Activated T-helper 1 cell treated with anti-CD3 and anti-CD28 coated beads, Interleukin-2, amount 50 U/mL, for 16 hours (primary cell): ENCODE measurements around the gene RBM10.
"Not testable (repeated sequence)": the region's sequence is repeated elsewhere in the genome, so short reads cannot be mapped to it uniquely, and the experiment has no call there.

Source experiments
- DNase-seq, 2 donors: peaks; one replicate each; pipeline ENCODE4 v3.0.0-alpha.2; 2020; ENCODE audit warnings: low read depth in 1 of 2, low spot score in 1 of 2

Gene RBM10

GRCh38 chrX:47144626-47145394 is at the start of gene RBM10, which contains the start of gene NDUFB11:
Gene RBM10, plus strand, starts transcription at chrX:47145221. Its CDS starts 2,261 bp downstream, at chrX:47147482.
Gene NDUFB11, minus strand, starts transcription at chrX:47144702. Its CDS starts 23 bp downstream, at chrX:47144679.
- DNase-seq: peak; percentile 68 to 83

- no peak for DNase-seq
These were observed 48.0 kb upstream of the RBM10 start for GRCh38 chrX:47097018-47097417.

GRCh38 chrX:47098338-47099094 is 46.5 kb upstream of the RBM10 start:
- no peak for DNase-seq

GRCh38 chrX:47101206-47101605 is 43.8 kb upstream of the RBM10 start:
- no peak for DNase-seq

GRCh38 chrX:47110936-47111615 is 33.9 kb upstream of the RBM10 start:
- not testable (repeated sequence) for DNase-seq

- DNase-seq: no peak
These were observed 32.6 kb upstream of the RBM10 start for GRCh38 chrX:47112316-47112954.

- DNase-seq: not testable (repeated sequence)
These were observed 28.4 kb upstream of the RBM10 start for GRCh38 chrX:47116551-47117110.

- DNase-seq: not testable (repeated sequence)
These were observed 20.6 kb upstream of the RBM10 start for GRCh38 chrX:47124466-47124865.

GRCh38 chrX:47129157-47129898 is 15.7 kb upstream of the RBM10 start:
- peak; percentile 63 to 75 for DNase-seq

GRCh38 chrX:47129899-47130358 is 15.1 kb upstream of the RBM10 start:
- no peak for DNase-seq

- no peak for DNase-seq
These were observed 11.5 kb upstream of the RBM10 start for GRCh38 chrX:47133493-47133892.

- DNase-seq: not testable (repeated sequence)
These were observed 9.4 kb upstream of the RBM10 start for GRCh38 chrX:47135650-47136049.

GRCh38 chrX:47138171-47138570 is 6.8 kb upstream of the RBM10 start:
- DNase-seq: no peak

- DNase-seq: no peak
These were observed 961 bp upstream of the RBM10 start for GRCh38 chrX:47143894-47144625.

- no peak for DNase-seq
These were observed 537 bp downstream of the RBM10 start for GRCh38 chrX:47145395-47146120.

- DNase-seq: no peak
These were observed 1.3 kb downstream of the RBM10 start for GRCh38 chrX:47146121-47146935.

GRCh38 chrX:47146936-47147859 is 2.2 kb downstream of the RBM10 start:
- no peak for DNase-seq
